RWPE1 (cell line): ENCODE measurements around the gene VMP1.

Experiments
- CTCF ChIA-PET: fragments of 350-600 bp; sonication (Branson Sonifier 250); formaldehyde crosslinking; extraction: SDS; loops from one replicate; lab custom pipeline; 2021; lab: Yijun Ruan, JAX
- POLR2A ChIA-PET: fragments of 400-600 bp; formaldehyde crosslinking; extraction: SDS; loops from one replicate; lab custom pipeline; 2020; ENCODE audit warnings: antibody characterized with exemption; ENCODE audit not compliant: low non-redundant PET; lab: Yijun Ruan, JAX
- DNase-seq: peaks from one replicate; pipeline ENCODE4 v3.0.0; 2012; ENCODE audit warnings: low spot score
- H3K27ac ChIP-seq: fragments of 450-650 bp; 2 replicates; pipeline ENCODE4 v1.5.1; 2017
- CTCF ChIP-seq: fragments of 450-650 bp; conservative IDR thresholded peaks from 2 replicates; pipeline ENCODE4 v1.5.1; 2017; ENCODE audit warnings: low read depth, mild to moderate bottlenecking

Gene VMP1

GRCh38 chr17:59842901-59843652 is 135.6 kb downstream of the VMP1 start:
- TF ChIP-seq CTCF: no peak
- peak overlapping the region; percentile 97 for H3K27ac ChIP-seq
- DNase-seq: peak; percentile 44
- POLR2A ChIA-PET: interaction anchor here (0.6 kb wide), 3 partner anchors 11 to 89 kb away, joined by 4 to 10 read pairs (median 5); no protein-coding TSS in a partner anchor
- CTCF ChIA-PET: no interaction called here

DNA sequence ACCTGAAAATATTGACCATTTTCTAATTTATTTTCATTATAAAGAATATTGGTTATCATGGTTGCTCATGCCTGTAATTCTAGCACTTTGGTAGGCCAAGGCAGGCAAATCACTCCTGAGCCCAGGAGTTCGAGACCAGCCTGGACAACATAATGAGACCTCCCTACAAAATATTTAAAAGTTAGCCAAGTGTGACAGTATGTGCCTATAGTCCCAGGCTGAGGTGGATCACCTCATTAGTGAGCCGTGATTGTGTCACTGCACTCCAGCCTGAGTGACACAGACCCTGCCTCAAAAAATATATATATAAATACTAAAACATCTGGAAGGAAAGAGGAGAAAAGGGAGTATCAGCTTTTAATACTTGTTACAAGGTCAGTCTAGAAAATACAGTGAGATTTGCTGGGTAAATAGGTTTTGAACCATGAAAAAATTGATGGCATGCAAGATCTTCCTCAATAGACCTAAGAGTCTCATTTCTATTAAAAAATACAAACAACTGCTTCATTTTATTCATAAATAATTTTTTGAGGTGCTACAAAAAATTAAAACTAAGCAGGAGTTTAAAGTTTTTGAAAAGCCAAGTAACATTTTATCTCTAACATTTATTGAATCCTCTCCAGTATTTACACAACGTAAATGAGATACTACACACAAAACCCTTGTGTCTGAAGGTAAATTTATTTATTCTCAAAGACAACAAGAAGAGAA is 137.6 kb downstream of the VMP1 start:
- POLR2A ChIA-PET: no interaction called here
- no peak for DNase-seq

DNA sequence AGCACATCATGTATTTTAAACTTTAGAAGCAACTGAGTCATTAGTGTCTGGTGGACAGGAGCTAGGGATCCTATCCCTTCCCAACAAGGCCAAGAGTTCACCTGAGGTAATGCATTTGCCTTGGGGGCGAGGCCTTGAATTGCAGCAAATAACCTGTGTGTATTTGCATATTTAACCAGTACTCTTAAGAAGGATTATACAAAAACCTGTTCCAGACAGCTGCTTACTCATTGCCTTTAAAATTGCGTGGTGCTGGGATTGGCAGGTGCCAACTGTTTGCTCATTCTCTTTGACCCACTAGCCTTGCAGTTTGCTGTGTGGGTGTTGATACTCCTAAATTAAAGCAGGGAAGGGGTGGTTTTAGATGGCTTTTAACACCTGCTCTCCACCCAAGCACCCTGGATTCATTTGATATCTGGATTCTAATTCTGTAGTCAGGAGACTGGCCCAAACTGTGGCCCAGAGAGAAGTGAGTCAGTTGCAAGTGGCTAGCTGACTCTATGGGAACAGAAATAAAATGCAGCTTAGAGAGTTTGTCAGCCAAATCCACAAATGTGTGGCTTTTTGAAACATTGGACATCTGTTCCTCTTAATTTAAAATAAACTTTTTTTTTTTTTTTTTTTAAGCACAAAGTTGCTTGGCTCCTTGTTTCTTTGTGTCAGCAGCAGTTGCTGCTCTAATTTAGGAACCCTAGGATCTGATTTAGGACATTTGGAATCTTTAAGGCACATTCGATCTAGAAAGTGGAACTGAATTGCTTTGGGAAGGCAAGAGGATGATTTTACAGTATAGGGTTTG is 138.3 kb downstream of the VMP1 start:
- no peak for TF ChIP-seq CTCF
- CTCF ChIA-PET: interaction anchor here (1.1 kb wide), 1 partner anchor 69 kb away, joined by 3 read pairs; no protein-coding TSS in a partner anchor
- peak overlapping the region; percentile 96 for H3K27ac ChIP-seq
- POLR2A ChIA-PET: no interaction called here
- DNase-seq: peak; percentile 59

More for the DNA sequence above, 137.6 kb downstream of the VMP1 start:
- H3K27ac ChIP-seq: peak overlapping the region; percentile 97
- CTCF ChIA-PET: interaction anchor here (1.1 kb wide), 1 partner anchor 68 kb away, joined by 3 read pairs; no protein-coding TSS in a partner anchor
- no peak for TF ChIP-seq CTCF

- peak overlapping the region; percentile 96 for H3K27ac ChIP-seq
- CTCF ChIA-PET: interaction anchor here (0.7 kb wide), 1 partner anchor 93 kb away, joined by 3 read pairs; no protein-coding TSS in a partner anchor
- no peak for TF ChIP-seq CTCF
- DNase-seq: peak; percentile 68
- POLR2A ChIA-PET: no interaction called here
Observed at GRCh38 chr17:59846394-59847165, 139.1 kb downstream of the VMP1 start.

- TF ChIP-seq CTCF: no peak
- peak overlapping the region; percentile 96 for H3K27ac ChIP-seq
- no peak for DNase-seq
- CTCF ChIA-PET: interaction anchor here (0.8 kb wide), 1 partner anchor 11 kb away, joined by 4 read pairs; no protein-coding TSS in a partner anchor
- POLR2A ChIA-PET: no interaction called here
Observed at GRCh38 chr17:59848385-59848668, 140.9 kb downstream of the VMP1 start.
